SK-N-SH (cell line): Measurements from ENCODE around the gene PDZD2.

Experiments used
- CHD2 ChIP-seq: fragments of 150-350 bp; IDR thresholded peaks from 2 replicates; pipeline ENCODE4 v1.6.1; 2018; ENCODE audit warnings: low read length; ENCODE audit not compliant: partially characterized antibody
- CTCF ChIP-seq: fragments of 200-600 bp; sonication (generic); IDR thresholded peaks from 2 replicates; pipeline ENCODE4 v1.6.1; 2017; ENCODE audit warnings: antibody characterized with exemption, mild to moderate bottlenecking, moderate library complexity
- EP300 ChIP-seq, 2 experiments: IDR thresholded peaks; 2 replicates each; pipeline versions ENCODE4 v1.4.0 to v1.6.1; 2012; ENCODE audit warnings: borderline replicate concordance in 1 of 2, low read depth in 1 of 2, low read length in 1 of 2
- MEF2A ChIP-seq: IDR thresholded peaks from 2 replicates; pipeline ENCODE4 v1.4.0; 2012; ENCODE audit warnings: low read depth, borderline replicate concordance
- NRF1 ChIP-seq: IDR thresholded peaks from 2 replicates; pipeline ENCODE4 v1.6.1; 2012; ENCODE audit warnings: low read depth, mild to moderate bottlenecking, low read length

- TF ChIP-seq MEF2A (no peak), EP300 (IDR thresholded peaks at IDR 0.05; ENCODE audit: borderline replicate concordance in 1 of 2, low read depth in 1 of 2, low read length in 1 of 2) (no peak), CTCF (no peak), CHD2 (no peak), NRF1 (no peak)
These were observed 485.2 kb downstream of the PDZD2 start for GRCh38 chr5:32123889-32124676.
